ENCODE results near the gene ZNF277.

ZNF277 gene

DNA sequence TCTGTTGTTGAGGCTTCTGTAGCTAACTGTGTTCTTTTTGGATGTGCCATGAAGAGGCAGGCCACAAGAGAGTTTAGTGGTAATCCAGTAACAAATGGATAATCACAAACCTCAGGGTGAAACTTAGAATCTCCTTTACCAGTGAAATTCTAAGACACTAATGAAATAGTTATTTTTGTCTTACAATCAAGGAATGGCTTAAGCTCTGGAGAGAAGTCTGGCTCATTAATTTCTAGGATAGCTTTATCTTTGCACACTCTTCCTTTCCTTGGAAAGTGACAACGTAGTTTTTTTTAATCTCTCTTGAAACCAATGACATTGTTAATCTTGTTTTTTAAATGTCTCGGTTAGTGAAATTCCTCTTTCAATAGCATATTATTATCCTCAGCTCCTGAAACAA, 150.1 kb downstream of the ZNF277 start:
- Histone ChIP-seq H3K36me3 (ENCODE audit: control insufficient read depth in 5 of 5, insufficient read depth in 5 of 5, low read length in 5 of 5) (no peaks in the 10 kb centered on the region), H3K27me3 (ENCODE audit: control insufficient read depth in 5 of 5, insufficient read depth in 4 of 5, low read length in 5 of 5) (peaks cover 0 to 2% (median 0%) of the 10 kb centered on the region in 5 donors), H3K4me1 (ENCODE audit: control insufficient read depth in 5 of 5, insufficient read depth in 5 of 5, low read length in 5 of 5) (no peaks in the 10 kb centered on the region), H3K9ac (ENCODE audit: low read length in 5 of 5) (no peak overlapping the region), H3K27ac (ENCODE audit: low read depth, low read length) (no peak overlapping the region), H3K4me3 (ENCODE audit: low read depth in 1 of 5, low read length in 5 of 5) (no peak overlapping the region), H3K9me3 (ENCODE audit: control insufficient read depth in 5 of 5, low read length in 5 of 5) (peaks cover 0 to 12% (median 7%) of the 10 kb centered on the region in 5 donors)

DNA sequence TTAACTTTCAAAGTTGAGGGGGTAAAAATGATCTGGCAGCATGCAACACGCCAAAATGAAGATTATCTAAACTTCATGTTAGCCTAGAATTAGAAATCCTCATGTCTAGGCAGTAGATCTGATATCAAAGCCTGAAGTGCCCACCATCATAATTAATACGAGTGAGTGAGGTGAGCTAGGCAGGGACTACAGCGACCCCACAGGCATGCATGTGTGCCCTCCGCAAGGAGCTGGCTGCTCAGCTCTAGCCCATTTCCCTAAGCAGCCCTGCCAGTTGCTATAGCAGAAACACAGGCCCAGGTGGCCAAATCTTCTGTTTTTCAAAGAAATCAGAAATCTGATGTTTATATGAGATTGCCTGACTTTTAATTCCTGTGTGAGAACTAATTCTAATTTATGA, 150.6 kb downstream of the ZNF277 start:
- no peaks in the 10 kb centered on the region for H3K4me1 ChIP-seq (ENCODE audit: control insufficient read depth in 5 of 5, insufficient read depth in 5 of 5, low read length in 5 of 5)
- H3K27ac ChIP-seq (ENCODE audit: low read depth, low read length) = no peak overlapping the region
- H3K4me3 ChIP-seq (ENCODE audit: low read depth in 1 of 5, low read length in 5 of 5) = no peak overlapping the region
- H3K27me3 ChIP-seq (ENCODE audit: control insufficient read depth in 5 of 5, insufficient read depth in 4 of 5, low read length in 5 of 5) = no peaks in the 10 kb centered on the region
- H3K9me3 ChIP-seq (ENCODE audit: control insufficient read depth in 5 of 5, low read length in 5 of 5) = peaks cover 0 to 12% (median 7%) of the 10 kb centered on the region in 5 donors
- no peaks in the 10 kb centered on the region for H3K36me3 ChIP-seq (ENCODE audit: control insufficient read depth in 5 of 5, insufficient read depth in 5 of 5, low read length in 5 of 5)
- no peak overlapping the region for H3K9ac ChIP-seq (ENCODE audit: low read length in 5 of 5)

DNA sequence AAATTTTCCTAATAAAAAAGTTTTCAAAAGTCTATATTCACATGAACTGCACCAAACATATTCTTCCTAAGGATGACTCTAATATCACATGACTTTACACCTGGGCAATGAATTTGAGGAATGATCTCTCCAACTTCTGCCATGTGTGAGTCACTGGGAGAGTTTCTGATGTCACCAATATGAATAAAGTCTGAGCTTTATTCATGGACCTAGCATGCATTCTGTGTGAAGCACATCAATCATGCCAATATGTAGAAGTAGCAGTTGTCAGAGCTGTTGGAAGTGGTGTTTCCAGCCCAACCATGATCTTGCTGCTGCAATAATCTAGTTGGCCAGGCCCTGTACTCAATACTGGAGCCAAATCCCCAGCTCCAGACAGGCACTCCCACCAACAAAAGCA, 152.0 kb downstream of the ZNF277 start:
- Histone ChIP-seq H3K9me3 (ENCODE audit: control insufficient read depth in 5 of 5, low read length in 5 of 5) (peaks cover 0 to 12% (median 7%) of the 10 kb centered on the region in 5 donors), H3K36me3 (ENCODE audit: control insufficient read depth in 5 of 5, insufficient read depth in 5 of 5, low read length in 5 of 5) (no peaks in the 10 kb centered on the region), H3K27ac (ENCODE audit: low read depth, low read length) (no peak overlapping the region), H3K4me1 (ENCODE audit: control insufficient read depth in 5 of 5, insufficient read depth in 5 of 5, low read length in 5 of 5) (no peaks in the 10 kb centered on the region), H3K4me3 (ENCODE audit: low read depth in 1 of 5, low read length in 5 of 5) (no peak overlapping the region), H3K9ac (ENCODE audit: low read length in 5 of 5) (no peak overlapping the region), H3K27me3 (ENCODE audit: control insufficient read depth in 5 of 5, insufficient read depth in 4 of 5, low read length in 5 of 5) (no peaks in the 10 kb centered on the region)

DNA sequence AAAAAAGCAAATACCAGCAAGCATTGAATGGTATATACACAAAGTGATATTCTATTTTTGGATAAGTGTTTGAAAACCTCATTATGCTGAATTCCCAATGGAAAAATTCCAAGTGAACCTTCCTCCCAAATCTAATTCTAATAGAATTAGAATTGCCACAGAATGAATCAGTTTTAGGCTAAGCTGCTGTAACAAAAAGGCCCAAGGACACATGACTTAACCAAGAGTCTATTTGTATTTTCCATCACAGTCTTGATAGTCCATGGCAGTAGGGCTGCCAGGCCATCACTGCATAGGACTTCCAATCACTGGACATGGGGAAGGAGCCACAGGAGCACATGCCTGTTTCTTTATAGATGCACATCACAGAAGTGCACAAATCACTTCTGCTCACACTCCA, 152.6 kb downstream of the ZNF277 start:
- Histone ChIP-seq H3K27me3 (ENCODE audit: control insufficient read depth in 5 of 5, insufficient read depth in 4 of 5, low read length in 5 of 5) (no peaks in the 10 kb centered on the region), H3K9ac (ENCODE audit: low read length in 5 of 5) (no peak overlapping the region)

GRCh38 chr7:112360681-112361080, 154.2 kb downstream of the ZNF277 start:
- H3K9me3 ChIP-seq (ENCODE audit: control insufficient read depth in 5 of 5, low read length in 5 of 5) = peaks cover 0 to 12% (median 7%) of the 10 kb centered on the region in 5 donors
- H3K36me3 ChIP-seq (ENCODE audit: control insufficient read depth in 5 of 5, insufficient read depth in 5 of 5, low read length in 5 of 5) = no peaks in the 10 kb centered on the region
- no peak overlapping the region for H3K4me3 ChIP-seq (ENCODE audit: low read depth in 1 of 5, low read length in 5 of 5)
- no peak overlapping the region for H3K27ac ChIP-seq (ENCODE audit: low read depth, low read length)
- no peak overlapping the region for H3K9ac ChIP-seq (ENCODE audit: low read length in 5 of 5)
- H3K4me1 ChIP-seq (ENCODE audit: control insufficient read depth in 5 of 5, insufficient read depth in 5 of 5, low read length in 5 of 5) = no peaks in the 10 kb centered on the region
- no peaks in the 10 kb centered on the region for H3K27me3 ChIP-seq (ENCODE audit: control insufficient read depth in 5 of 5, insufficient read depth in 4 of 5, low read length in 5 of 5)

More for the DNA sequence above, 152.6 kb downstream of the ZNF277 start:
- H3K9me3 ChIP-seq (ENCODE audit: control insufficient read depth in 5 of 5, low read length in 5 of 5) = peaks cover 0 to 12% (median 7%) of the 10 kb centered on the region in 5 donors
- H3K4me3 ChIP-seq (ENCODE audit: low read depth in 1 of 5, low read length in 5 of 5) = no peak overlapping the region
- no peaks in the 10 kb centered on the region for H3K36me3 ChIP-seq (ENCODE audit: control insufficient read depth in 5 of 5, insufficient read depth in 5 of 5, low read length in 5 of 5)
- no peaks in the 10 kb centered on the region for H3K4me1 ChIP-seq (ENCODE audit: control insufficient read depth in 5 of 5, insufficient read depth in 5 of 5, low read length in 5 of 5)
- H3K27ac ChIP-seq (ENCODE audit: low read depth, low read length) = no peak overlapping the region

DNA sequence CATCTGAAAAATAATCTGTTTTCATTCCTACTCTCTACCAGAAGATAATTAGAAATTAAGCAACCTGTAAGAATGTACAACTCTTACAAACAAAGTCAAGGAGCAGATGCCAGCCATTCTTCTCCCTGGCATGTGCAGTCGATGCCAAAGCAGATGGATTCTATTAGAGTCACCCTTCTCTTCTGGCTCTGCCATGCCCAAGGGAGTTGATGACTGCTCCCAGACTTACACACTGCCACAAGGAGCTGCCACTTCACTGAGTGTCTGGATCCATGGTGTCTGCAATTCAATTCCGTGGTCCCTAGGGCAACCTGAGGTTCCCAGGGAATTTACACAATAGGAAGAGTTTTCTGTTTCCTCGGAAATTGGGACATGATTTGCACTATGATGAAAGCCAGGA, 154.7 kb downstream of the ZNF277 start:
- H3K27me3 ChIP-seq (ENCODE audit: control insufficient read depth in 5 of 5, insufficient read depth in 4 of 5, low read length in 5 of 5) = no peaks in the 10 kb centered on the region
- H3K9ac ChIP-seq (ENCODE audit: low read length in 5 of 5) = no peak overlapping the region
- H3K9me3 ChIP-seq (ENCODE audit: control insufficient read depth in 5 of 5, low read length in 5 of 5) = peaks cover 0 to 12% (median 7%) of the 10 kb centered on the region in 5 donors
- H3K4me1 ChIP-seq (ENCODE audit: control insufficient read depth in 5 of 5, insufficient read depth in 5 of 5, low read length in 5 of 5) = no peaks in the 10 kb centered on the region
- H3K4me3 ChIP-seq (ENCODE audit: low read depth in 1 of 5, low read length in 5 of 5) = no peak overlapping the region
- H3K27ac ChIP-seq (ENCODE audit: low read depth, low read length) = no peak overlapping the region
- no peaks in the 10 kb centered on the region for H3K36me3 ChIP-seq (ENCODE audit: control insufficient read depth in 5 of 5, insufficient read depth in 5 of 5, low read length in 5 of 5)

DNA sequence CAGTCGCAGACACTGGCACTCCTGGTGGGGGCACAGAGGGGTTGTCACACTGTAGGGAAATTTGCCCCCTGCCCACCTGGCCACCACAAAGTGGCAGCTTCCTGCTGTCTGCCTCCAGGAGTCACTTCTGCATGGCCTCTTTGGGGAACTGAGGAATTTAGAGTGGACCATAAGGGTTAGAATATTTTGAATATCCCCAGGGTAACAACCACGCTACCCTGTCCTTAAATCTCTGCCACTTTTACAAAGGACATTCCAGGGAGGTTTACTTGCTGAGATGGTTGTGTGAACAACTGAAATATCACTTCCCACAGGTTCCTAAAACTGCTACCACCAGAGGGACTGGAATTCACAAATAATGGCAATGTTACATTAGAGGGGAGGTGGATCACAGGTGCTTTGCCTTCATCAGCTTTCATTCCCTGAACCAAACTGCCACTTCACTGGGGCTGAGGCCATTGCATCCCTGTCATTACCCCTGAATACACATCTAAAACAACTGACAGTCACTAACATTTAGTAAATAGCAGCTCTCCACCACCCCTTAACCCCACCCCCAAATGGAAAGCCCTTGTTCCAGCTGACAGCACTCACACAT, 155.7 kb downstream of the ZNF277 start:
- H3K27ac ChIP-seq (ENCODE audit: low read depth, low read length) = no peak overlapping the region
- H3K9me3 ChIP-seq (ENCODE audit: control insufficient read depth in 5 of 5, low read length in 5 of 5) = peaks cover 0 to 12% (median 7%) of the 10 kb centered on the region in 5 donors
- H3K4me3 ChIP-seq (ENCODE audit: low read depth in 1 of 5, low read length in 5 of 5) = no peak overlapping the region
- no peaks in the 10 kb centered on the region for H3K4me1 ChIP-seq (ENCODE audit: control insufficient read depth in 5 of 5, insufficient read depth in 5 of 5, low read length in 5 of 5)
- H3K36me3 ChIP-seq (ENCODE audit: control insufficient read depth in 5 of 5, insufficient read depth in 5 of 5, low read length in 5 of 5) = no peaks in the 10 kb centered on the region
- H3K9ac ChIP-seq (ENCODE audit: low read length in 5 of 5) = no peak overlapping the region
- no peaks in the 10 kb centered on the region for H3K27me3 ChIP-seq (ENCODE audit: control insufficient read depth in 5 of 5, insufficient read depth in 4 of 5, low read length in 5 of 5)

GRCh38 chr7:112362731-112363131, 156.2 kb downstream of the ZNF277 start:
- H3K4me1 ChIP-seq (ENCODE audit: control insufficient read depth in 5 of 5, insufficient read depth in 5 of 5, low read length in 5 of 5) = no peaks in the 10 kb centered on the region
- H3K4me3 ChIP-seq (ENCODE audit: low read depth in 1 of 5, low read length in 5 of 5) = no peak overlapping the region
- no peaks in the 10 kb centered on the region for H3K27me3 ChIP-seq (ENCODE audit: control insufficient read depth in 5 of 5, insufficient read depth in 4 of 5, low read length in 5 of 5)
- no peak overlapping the region for H3K27ac ChIP-seq (ENCODE audit: low read depth, low read length)
- no peaks in the 10 kb centered on the region for H3K36me3 ChIP-seq (ENCODE audit: control insufficient read depth in 5 of 5, insufficient read depth in 5 of 5, low read length in 5 of 5)
- peaks cover 0 to 12% (median 7%) of the 10 kb centered on the region in 5 donors for H3K9me3 ChIP-seq (ENCODE audit: control insufficient read depth in 5 of 5, low read length in 5 of 5)
- H3K9ac ChIP-seq (ENCODE audit: low read length in 5 of 5) = no peak overlapping the region

DNA sequence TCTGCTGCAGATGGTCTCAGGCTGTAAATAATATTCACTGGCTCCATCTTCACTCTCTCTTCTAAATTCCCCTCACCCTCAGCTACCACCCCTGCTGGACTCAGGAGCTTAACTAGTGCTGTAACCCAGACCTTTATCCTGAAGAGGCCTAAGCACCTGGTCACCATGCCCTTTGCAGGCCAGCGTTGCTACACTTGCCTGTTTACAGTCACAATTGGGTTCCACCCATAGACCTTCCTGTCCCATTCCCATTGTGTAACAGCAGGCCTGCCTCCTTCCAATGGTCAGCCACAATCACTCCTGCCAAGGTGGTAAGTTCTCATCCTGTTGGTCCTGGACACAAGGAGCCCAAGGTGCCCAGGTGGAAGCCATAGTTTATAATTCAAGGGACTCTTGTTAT, 157.9 kb downstream of the ZNF277 start:
- Histone ChIP-seq H3K4me3 (ENCODE audit: low read depth in 1 of 5, low read length in 5 of 5) (no peak overlapping the region), H3K9me3 (ENCODE audit: control insufficient read depth in 5 of 5, low read length in 5 of 5) (peaks cover 0 to 7% (median 4%) of the 10 kb centered on the region in 5 donors), H3K4me1 (ENCODE audit: control insufficient read depth in 5 of 5, insufficient read depth in 5 of 5, low read length in 5 of 5) (no peaks in the 10 kb centered on the region), H3K9ac (ENCODE audit: low read length in 5 of 5) (no peak overlapping the region), H3K27me3 (ENCODE audit: control insufficient read depth in 5 of 5, insufficient read depth in 4 of 5, low read length in 5 of 5) (no peaks in the 10 kb centered on the region), H3K36me3 (ENCODE audit: control insufficient read depth in 5 of 5, insufficient read depth in 5 of 5, low read length in 5 of 5) (no peaks in the 10 kb centered on the region), H3K27ac (ENCODE audit: low read depth, low read length) (no peak overlapping the region)

DNA sequence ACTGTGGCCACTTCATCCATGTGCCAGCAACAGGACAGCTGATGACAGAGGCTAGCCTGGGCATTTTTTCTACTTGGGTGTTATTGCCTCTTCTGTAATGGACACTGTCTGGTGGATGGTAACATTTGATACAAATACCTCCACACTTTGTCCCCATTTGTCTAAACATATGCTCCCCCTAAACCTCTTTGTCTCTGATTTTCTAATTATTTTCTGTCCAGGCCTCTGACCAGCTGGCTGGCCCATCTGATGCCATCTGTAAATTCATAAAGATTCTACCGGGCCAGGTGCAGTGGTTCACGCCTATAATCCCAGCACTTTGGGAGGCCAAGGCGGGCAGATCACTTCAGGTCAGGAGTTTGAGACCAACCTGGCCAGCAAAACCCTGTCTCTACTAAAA, 159.1 kb downstream of the ZNF277 start:
- Histone ChIP-seq H3K9me3 (ENCODE audit: control insufficient read depth in 5 of 5, low read length in 5 of 5) (no peaks in the 10 kb centered on the region), H3K27ac (ENCODE audit: low read depth, low read length) (no peak overlapping the region), H3K36me3 (ENCODE audit: control insufficient read depth in 5 of 5, insufficient read depth in 5 of 5, low read length in 5 of 5) (no peaks in the 10 kb centered on the region), H3K27me3 (ENCODE audit: control insufficient read depth in 5 of 5, insufficient read depth in 4 of 5, low read length in 5 of 5) (no peaks in the 10 kb centered on the region), H3K4me3 (ENCODE audit: low read depth in 1 of 5, low read length in 5 of 5) (no peak overlapping the region), H3K9ac (ENCODE audit: low read length in 5 of 5) (no peak overlapping the region), H3K4me1 (ENCODE audit: control insufficient read depth in 5 of 5, insufficient read depth in 5 of 5, low read length in 5 of 5) (no peaks in the 10 kb centered on the region)

Data from subcutaneous abdominal adipose tissue (tissue), 5 donors.